Endothelial cell of umbilical vein (primary cell): ENCODE measurements around the gene ZG16. TPM values are rescaled to one million over a fixed set of nuclear protein-coding genes. Genes with fewer than 3 reads are reported as not detected.
"Not testable (repeated sequence)": the region's sequence is repeated elsewhere in the genome, so short reads cannot be mapped to it uniquely, and the experiment has no call there.

Source experiments
- BruUV-seq: library from RNA; stranded (reverse); fragments of 400-500 nt; replicated peaks from 2 replicates; lab custom pipeline; 2021; lab: Mats Ljungman, UMichigan
- CTCF ChIA-PET: fragments of 300-600, 350-600 bp; sonication (Branson Sonifier 250); formaldehyde crosslinking; loops from one replicate; lab custom pipeline; 2021; ENCODE audit warnings: antibody characterized with exemption, inconsistent platforms; lab: Charles Lee
- POLR2A ChIA-PET: fragments of 300-600, 350-600 bp; sonication (Branson Sonifier 250); formaldehyde crosslinking; loops from one replicate; lab custom pipeline; 2021; ENCODE audit warnings: antibody characterized with exemption, inconsistent platforms; lab: Charles Lee
- DNase-seq: peaks from one replicate; pipeline ENCODE4 v3.0.0-alpha.2; 2011; ENCODE audit warnings: low read depth, low spot score
- FAIRE-seq: peaks from 2 replicates; lab custom pipeline; 2011; peaks lifted over from hg19 to GRCh38; lab: Jason Lieb, UNC
- H2AFZ ChIP-seq: 2 replicates; pipeline ENCODE4 v1.6.0; 2012; ENCODE audit warnings: low read depth, low read length, control low read depth, inconsistent platforms
- H3K27ac ChIP-seq: 2 replicates; pipeline ENCODE4 v1.5.1; 2011; ENCODE audit warnings: low read depth, mild to moderate bottlenecking, control low read depth, low read length, moderate library complexity; ENCODE audit not compliant: insufficient read depth
- H3K27me3 ChIP-seq, 2 experiments: 2 replicates each; pipeline versions ENCODE4 v1.6.0 to v1.6.1; 2011; ENCODE audit warnings: low read length in 2 of 2, mixed read lengths in 1 of 2; ENCODE audit not compliant: control insufficient read depth in 2 of 2, insufficient read depth in 2 of 2
- H3K36me3 ChIP-seq, 2 experiments: 2 replicates in 1 of 2; 3 replicates in 1 of 2; pipeline ENCODE4 v1.5.1; 2011; ENCODE audit warnings: low read length in 2 of 2, mild to moderate bottlenecking in 1 of 2, moderate library complexity in 1 of 2; ENCODE audit not compliant: control insufficient read depth in 2 of 2, insufficient read depth in 2 of 2; ENCODE audit errors: extremely low read depth in 1 of 2
- H3K4me1 ChIP-seq: 3 replicates; pipeline ENCODE4 v1.5.1; 2011; ENCODE audit warnings: mild to moderate bottlenecking, low read length; ENCODE audit not compliant: control insufficient read depth, insufficient read depth; ENCODE audit errors: extremely low read depth
- H3K4me2 ChIP-seq: 2 replicates; pipeline ENCODE4 v1.6.1; 2011; ENCODE audit warnings: low read length, control low read depth, mixed read lengths; ENCODE audit not compliant: insufficient read depth
- H3K4me3 ChIP-seq, 3 experiments: fragments of 200-600 bp in 1 of 3; sonication (generic), shearing (Covaris generic) in 1 of 3; replicated peaks in 1 of 3; 2 replicates each; pipeline ENCODE4 v1.5.1; 2011 to 2016; ENCODE audit warnings: control low read depth in 3 of 3, low read length in 3 of 3, mild to moderate bottlenecking in 2 of 3, inconsistent platforms in 1 of 3, low read depth in 1 of 3, moderate library complexity in 1 of 3; ENCODE audit not compliant: insufficient read depth in 1 of 3
- H3K79me2 ChIP-seq: 2 replicates; pipeline ENCODE4 v1.6.0; 2012; ENCODE audit warnings: low read length, inconsistent platforms; ENCODE audit not compliant: control insufficient read depth, insufficient read depth
- H3K9ac ChIP-seq: replicated peaks from 2 replicates; pipeline ENCODE3; 2011; ENCODE audit warnings: low read length, control low read depth; ENCODE audit not compliant: insufficient read depth; ENCODE audit errors: extremely low read depth
- H3K9me1 ChIP-seq: replicated peaks from 3 replicates; pipeline ENCODE4 v1.6.0; 2011; ENCODE audit warnings: mild to moderate bottlenecking, low read length; ENCODE audit not compliant: control insufficient read depth, insufficient read depth; ENCODE audit errors: extremely low read depth
- H3K9me3 ChIP-seq: replicated peaks from 2 replicates; pipeline ENCODE4 v1.5.1; 2012; ENCODE audit warnings: low read length, inconsistent platforms; ENCODE audit not compliant: control insufficient read depth, insufficient read depth
- H4K20me1 ChIP-seq: replicated peaks from 2 replicates; pipeline ENCODE3; 2011; ENCODE audit warnings: mild to moderate bottlenecking, low read length; ENCODE audit not compliant: control insufficient read depth, insufficient read depth; ENCODE audit errors: extremely low read depth
- MYC ChIP-seq: IDR thresholded peaks from one replicate; pipeline ENCODE4 v1.6.1; 2011; ENCODE audit warnings: mild to moderate bottlenecking, low read depth, low read length
- dilution Hi-C: fragments of 300-500 bp; cut with MboI; formaldehyde crosslinking; loops from one replicate; pipeline ENCODE4 v1.15.0; 2019; ENCODE audit warnings: low sequenced_read_pairs; ENCODE audit not compliant: extremely low pct_ligation_motif_present
- intact Hi-C: fragments of 100-400 bp; cut with micrococcal nuclease; formaldehyde crosslinking; loops from one replicate; pipeline ENCODE4 v1.10.0; 2022
- polyA plus RNA-seq, 4 experiments: library from polyadenylated mRNA; depleted of rRNA in 3 of 4; stranded (reverse) in 3 of 4; unstranded in 1 of 4; fragments of >200 nt; gene quantifications; 2 replicates each; pipeline versions ENCODE4 v1.2.1 to v1.2.3, GENCODE V29; 2011 to 2012; ENCODE audit warnings: missing spikeins in 1 of 4
- total RNA-seq: library from RNA; stranded (reverse); gene quantifications from 2 replicates; pipeline ENCODE4 v1.2.3, GENCODE V29; 2021

ZG16 gene
- total and polyA plus RNA-seq, 2 donors (not counting 3 experiments of a cell fraction or from before 2014, with no cell fraction given), result not detected

DNA sequence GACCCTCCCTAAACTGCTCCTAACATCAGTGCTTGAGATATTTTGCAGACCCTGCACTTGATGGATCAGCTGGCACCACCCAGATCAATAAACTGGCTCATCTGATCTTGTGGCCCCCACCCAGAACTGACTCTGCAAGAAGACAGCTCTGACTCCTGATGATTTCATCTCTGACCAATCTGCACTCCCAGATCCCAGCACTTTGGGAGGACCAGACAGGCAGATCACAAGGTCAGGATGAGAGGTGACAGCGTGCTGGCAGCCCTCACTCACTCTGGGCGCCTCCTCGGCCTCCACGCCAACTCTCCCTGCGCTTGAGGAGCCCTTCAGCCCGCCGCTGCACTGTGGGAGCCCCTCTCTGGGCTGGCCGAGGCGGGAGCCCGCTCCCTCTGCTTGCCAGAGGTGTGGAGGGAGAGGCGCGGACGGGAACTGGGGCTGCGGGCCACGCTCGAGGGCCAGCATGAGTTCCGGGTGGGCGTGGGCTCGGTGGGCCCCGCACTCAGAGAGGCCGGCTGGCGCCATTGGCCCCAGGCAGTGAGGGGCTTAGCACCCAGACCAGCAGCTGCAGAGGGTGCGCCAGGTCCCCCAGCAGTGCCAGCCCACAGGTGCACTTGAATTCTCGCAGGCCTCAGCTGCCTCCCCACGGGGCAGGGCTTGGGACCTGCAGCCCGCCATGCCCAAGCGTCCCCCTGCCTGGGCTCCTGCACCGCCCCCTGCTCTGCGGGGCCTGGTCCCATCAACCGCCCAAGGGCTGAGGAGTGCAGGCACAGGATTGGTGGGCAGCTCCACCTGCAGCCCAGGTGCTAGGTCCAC lies 29.9 kb upstream of the ZG16 start:
- intact Hi-C loops, result loop anchor here (1.0 kb wide), 1 partner anchor 48 kb away; no protein-coding TSS in a partner anchor
- Histone ChIP-seq H3K36me3 (no peaks in the 10 kb centered on the region), H3K9me1 (no peaks in the 10 kb centered on the region), H2AFZ (no peak overlapping the region), H3K27me3 (no peaks in the 10 kb centered on the region), H3K4me1 (no peaks in the 10 kb centered on the region), H3K79me2 (no peaks in the 10 kb centered on the region), H3K4me2 (no peak overlapping the region), H4K20me1 (no peaks in the 10 kb centered on the region), H3K27ac (no peak overlapping the region), H3K9me3 (no peaks in the 10 kb centered on the region), H3K9ac (no peak overlapping the region), H3K4me3 (no peak overlapping the region)
- FAIRE-seq, result no peak
- ChIA-PET POLR2A (no interaction called here), CTCF (interaction anchor here (1.4 to 3.0 kb wide), 2 partner anchors 9 to 37 kb away, joined by 3 to 9 read pairs; no protein-coding TSS in a partner anchor)
- BruUV-seq, result no TSS peak
- dilution Hi-C loops, result no loop called here
- TF ChIP-seq MYC, result no peak
- no peak for DNase-seq

DNA sequence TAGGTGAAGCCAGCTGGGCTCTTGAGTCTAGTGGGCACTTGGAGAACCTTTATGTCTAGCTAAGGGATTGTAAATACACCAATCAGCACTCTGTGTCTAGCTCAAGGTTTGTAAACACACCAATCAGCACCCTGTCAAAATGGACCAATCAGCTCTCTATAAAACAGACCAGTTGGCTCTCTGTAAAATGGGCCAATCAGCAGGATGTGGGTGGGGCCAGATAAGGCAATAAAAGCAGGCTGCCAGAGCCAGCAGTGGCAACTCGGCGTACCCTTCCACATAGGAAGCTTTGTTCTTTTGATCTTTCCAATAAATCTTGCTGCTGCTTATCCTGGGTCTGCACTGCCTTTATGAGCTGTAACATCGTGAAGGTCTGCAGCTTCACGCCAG lies 29.3 kb upstream of the ZG16 start:
- H3K9ac ChIP-seq, H3K9me1 ChIP-seq, DNase-seq, H2AFZ ChIP-seq, H3K4me1 ChIP-seq, H3K36me3 ChIP-seq, dilution Hi-C loops, BruUV-seq, intact Hi-C loops, H3K4me2 ChIP-seq, H3K27ac ChIP-seq, H3K9me3 ChIP-seq, H3K79me2 ChIP-seq, POLR2A ChIA-PET, H3K4me3 ChIP-seq, FAIRE-seq, H3K27me3 ChIP-seq, H4K20me1 ChIP-seq: not testable (repeated sequence)
- CTCF ChIA-PET, result interaction anchor here (0.8 to 3.0 kb wide), 3 partner anchors 10 to 36 kb away, joined by 3 to 9 read pairs (median 3); no protein-coding TSS in a partner anchor
